ENCODE results near the gene SPOPL. TPM values are rescaled to one million over a fixed set of nuclear protein-coding genes. Genes with fewer than 3 reads are reported as not detected.

Gene SPOPL
- total and polyA plus RNA-seq, 10 of the 15 experiments (the other 5 are each of a cell fraction or from before 2014, with no cell fraction given), result 4.0 to 25.0 (median 11.5) TPM

DNA sequence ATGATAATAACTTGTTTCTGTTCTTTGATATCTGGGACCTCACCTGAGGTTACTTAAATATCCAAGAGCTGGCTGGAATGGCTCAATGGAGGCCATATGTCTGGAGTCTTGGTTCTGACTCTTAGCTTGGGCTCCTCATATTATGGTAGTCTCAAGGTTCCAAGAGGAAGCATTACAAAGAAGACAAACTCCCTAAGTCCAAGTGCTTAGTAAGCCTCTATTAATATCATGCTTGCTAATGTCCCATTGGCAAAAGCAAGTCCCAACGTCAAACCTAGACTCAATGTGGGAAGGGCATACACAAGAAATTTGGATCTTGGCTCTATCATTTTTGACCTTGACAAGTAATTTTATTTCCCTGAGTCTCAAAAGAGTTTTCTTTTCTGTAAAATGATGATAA lies 49.2 kb upstream of the SPOPL start:
- in situ Hi-C loops (cut with MboI), result no loop called here
- no peak overlapping the region for H3K4me3 ChIP-seq
- SMC1A ChIA-PET (ENCODE audit: uncharacterized antibody, unreplicated experiment), result interaction anchor here (0.6 to 1.9 kb wide), 3 partner anchors 17 to 117 kb away, joined by 3 to 6 read pairs (median 3); no protein-coding TSS in a partner anchor
- CTCF ChIA-PET, result interaction anchor here (0.5 to 1.1 kb wide), 3 partner anchors 18 to 490 kb away, joined by 3 to 5 read pairs (median 3); no protein-coding TSS in a partner anchor
- FAIRE-seq (no peak), DNase-seq (ENCODE audit: low read depth, low spot score) (no peak), ATAC-seq (no peak)
- RAD21 ChIA-PET (ENCODE audit: unreplicated experiment), result no interaction called here
- no peaks in the 10 kb centered on the region for H3K9me3 ChIP-seq (replicated peaks; ENCODE audit: control insufficient read depth, insufficient read depth, low read length)
- H3K4me1 ChIP-seq (ENCODE audit: control insufficient read depth, insufficient read depth, low read length), result no peaks in the 10 kb centered on the region
- intact Hi-C loops (cut with micrococcal nuclease; ENCODE audit: unreplicated experiment), result no loop called here
- POLR2A ChIA-PET, result no interaction called here
- H3K4me2 ChIP-seq (ENCODE audit: control insufficient read depth, insufficient read depth), result no peak overlapping the region
- no peaks in the 10 kb centered on the region for H3K79me2 ChIP-seq (ENCODE audit: control insufficient read depth, insufficient read depth, low read length)
- H4K20me1 ChIP-seq (ENCODE audit: control insufficient read depth, insufficient read depth), result no peaks in the 10 kb centered on the region
- no peaks in the 10 kb centered on the region for H3K36me3 ChIP-seq (ENCODE audit: control insufficient read depth in 2 of 2, insufficient read depth in 2 of 2, low read length in 1 of 2)
- H3K9ac ChIP-seq (ENCODE audit: control insufficient read depth, insufficient read depth, low read length), result no peak overlapping the region
- no peak overlapping the region for H2AFZ ChIP-seq (ENCODE audit: control insufficient read depth, low read depth, low read length)
- no TSS peak for BruUV-seq (replicated peaks)
- TF ChIP-seq FOXK2 (IDR thresholded peaks at IDR 0.05) (no peak), SUPT20H (IDR thresholded peaks at IDR 0.05; ENCODE audit: borderline replicate concordance, control insufficient read depth, low read depth, low read length) (no peak), TCF7 (IDR thresholded peaks at IDR 0.05; ENCODE audit: borderline replicate concordance) (no peak), CHD4 (IDR thresholded peaks at IDR 0.05) (no peak), GABPA (IDR thresholded peaks at IDR 0.05; ENCODE audit: low read depth) (no peak)
- TF ChIP-seq, protein P1, sequence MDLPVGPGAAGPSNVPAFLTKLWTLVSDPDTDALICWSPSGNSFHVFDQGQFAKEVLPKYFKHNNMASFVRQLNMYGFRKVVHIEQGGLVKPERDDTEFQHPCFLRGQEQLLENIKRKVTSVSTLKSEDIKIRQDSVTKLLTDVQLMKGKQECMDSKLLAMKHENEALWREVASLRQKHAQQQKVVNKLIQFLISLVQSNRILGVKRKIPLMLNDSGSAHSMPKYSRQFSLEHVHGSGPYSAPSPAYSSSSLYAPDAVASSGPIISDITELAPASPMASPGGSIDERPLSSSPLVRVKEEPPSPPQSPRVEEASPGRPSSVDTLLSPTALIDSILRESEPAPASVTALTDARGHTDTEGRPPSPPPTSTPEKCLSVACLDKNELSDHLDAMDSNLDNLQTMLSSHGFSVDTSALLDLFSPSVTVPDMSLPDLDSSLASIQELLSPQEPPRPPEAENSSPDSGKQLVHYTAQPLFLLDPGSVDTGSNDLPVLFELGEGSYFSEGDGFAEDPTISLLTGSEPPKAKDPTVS (IDR thresholded peaks at IDR 0.05; ENCODE audit: low read depth, low read length), result no peak
- TF ChIP-seq, protein P2, sequence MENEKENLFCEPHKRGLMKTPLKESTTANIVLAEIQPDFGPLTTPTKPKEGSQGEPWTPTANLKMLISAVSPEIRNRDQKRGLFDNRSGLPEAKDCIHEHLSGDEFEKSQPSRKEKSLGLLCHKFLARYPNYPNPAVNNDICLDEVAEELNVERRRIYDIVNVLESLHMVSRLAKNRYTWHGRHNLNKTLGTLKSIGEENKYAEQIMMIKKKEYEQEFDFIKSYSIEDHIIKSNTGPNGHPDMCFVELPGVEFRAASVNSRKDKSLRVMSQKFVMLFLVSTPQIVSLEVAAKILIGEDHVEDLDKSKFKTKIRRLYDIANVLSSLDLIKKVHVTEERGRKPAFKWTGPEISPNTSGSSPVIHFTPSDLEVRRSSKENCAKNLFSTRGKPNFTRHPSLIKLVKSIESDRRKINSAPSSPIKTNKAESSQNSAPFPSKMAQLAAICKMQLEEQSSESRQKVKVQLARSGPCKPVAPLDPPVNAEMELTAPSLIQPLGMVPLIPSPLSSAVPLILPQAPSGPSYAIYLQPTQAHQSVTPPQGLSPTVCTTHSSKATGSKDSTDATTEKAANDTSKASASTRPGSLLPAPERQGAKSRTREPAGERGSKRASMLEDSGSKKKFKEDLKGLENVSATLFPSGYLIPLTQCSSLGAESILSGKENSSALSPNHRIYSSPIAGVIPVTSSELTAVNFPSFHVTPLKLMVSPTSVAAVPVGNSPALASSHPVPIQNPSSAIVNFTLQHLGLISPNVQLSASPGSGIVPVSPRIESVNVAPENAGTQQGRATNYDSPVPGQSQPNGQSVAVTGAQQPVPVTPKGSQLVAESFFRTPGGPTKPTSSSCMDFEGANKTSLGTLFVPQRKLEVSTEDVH (IDR thresholded peaks at IDR 0.05; ENCODE audit: low read depth, partially characterized antibody), result no peak
- H3K27ac ChIP-seq (ENCODE audit: control insufficient read depth, insufficient read depth), result no peak overlapping the region
- H3K27me3 ChIP-seq (replicated peaks in 1 of 2; ENCODE audit: control insufficient read depth in 2 of 2, insufficient read depth in 2 of 2, low read length in 1 of 2), result no peaks in the 10 kb centered on the region
- WGBS (ENCODE audit: insufficient coverage, insufficient replicate concordance, low lambda C conversion rate, missing lambda C conversion rate), result 63% methylated on average over 1 of the region's 1 CpG
